Fibroblast of skin of right quadriceps (primary cell): ENCODE results near the gene PDLIM4.

Experiments used
- DNase-seq: peaks from one replicate; pipeline ENCODE4 v3.0.0-alpha.2; 2013

The PDLIM4 gene

GRCh38 chr5:132254321-132254977 lies 3.0 kb upstream of the PDLIM4 start:
- DNase-seq: no peak

GRCh38 chr5:132256086-132256782 lies 1.3 kb upstream of the PDLIM4 start:
- DNase-seq: no peak

- DNase-seq: no peak
These were observed 739 bp upstream of the PDLIM4 start for GRCh38 chr5:132256783-132257130.

GRCh38 chr5:132258102-132259068 lies 889 bp downstream of the PDLIM4 start:
- peak; percentile 54 for DNase-seq

GRCh38 chr5:132259069-132259851 lies 1.8 kb downstream of the PDLIM4 start:
- DNase-seq: peak; percentile 91

GRCh38 chr5:132260051-132260450 lies 2.6 kb downstream of the PDLIM4 start:
- DNase-seq: no peak

- peak; percentile 89 for DNase-seq
These were observed 3.4 kb downstream of the PDLIM4 start for GRCh38 chr5:132260714-132261551.

- DNase-seq: no peak
These were observed 4.7 kb downstream of the PDLIM4 start for GRCh38 chr5:132261881-132262845.

GRCh38 chr5:132262882-132263547 lies 5.5 kb downstream of the PDLIM4 start:
- DNase-seq: no peak

GRCh38 chr5:132263548-132264261 lies 6.2 kb downstream of the PDLIM4 start:
- peak; percentile 83 for DNase-seq

- DNase-seq: no peak
These were observed 7.2 kb downstream of the PDLIM4 start for GRCh38 chr5:132264546-132265335.

GRCh38 chr5:132265336-132266030 lies 8.0 kb downstream of the PDLIM4 start:
- peak; percentile 95 for DNase-seq

- no peak for DNase-seq
These were observed 8.7 kb downstream of the PDLIM4 start for GRCh38 chr5:132266031-132266835.

GRCh38 chr5:132266836-132267160 lies 9.3 kb downstream of the PDLIM4 start:
- no peak for DNase-seq

- DNase-seq: no peak
These were observed 9.8 kb downstream of the PDLIM4 start for GRCh38 chr5:132267166-132267739.

- no peak for DNase-seq
These were observed 10.7 kb downstream of the PDLIM4 start for GRCh38 chr5:132267931-132268768.
